Measurements from ENCODE around the gene ACP3.

The ACP3 gene

DNA sequence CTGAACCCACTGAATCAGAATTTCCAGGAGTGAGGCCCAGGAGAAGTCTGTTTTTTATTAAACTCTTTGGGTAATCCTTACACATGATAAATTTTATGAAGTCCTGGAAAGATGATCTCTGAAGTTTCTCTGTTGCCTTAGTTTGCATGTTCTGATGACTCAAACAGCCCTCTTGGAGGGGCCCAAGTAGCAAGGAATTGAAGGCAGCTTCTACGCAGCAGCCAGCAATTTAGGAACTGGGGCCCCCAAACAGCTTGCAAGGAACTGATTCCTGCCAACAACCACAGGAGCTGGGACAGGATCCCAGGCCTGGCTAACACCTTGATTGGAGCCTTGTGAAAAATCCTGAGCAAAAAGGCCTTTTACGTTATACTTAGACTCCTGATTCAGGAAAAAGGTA is 5.4 kb upstream of the ACP3 start:
- Histone ChIP-seq H4K8ac (ENCODE audit: low read depth, low read length) (peak overlapping the region; percentile 48), H3K14ac (ENCODE audit: low read length) (peak overlapping the region; percentile 29), H2AK5ac (ENCODE audit: low read length) (no peak overlapping the region), H4K12ac (ENCODE audit: low read depth, low read length) (no peak overlapping the region), H3K4me2 (ENCODE audit: low read length) (no peak overlapping the region), H2BK12ac (ENCODE audit: low read length) (peak overlapping the region; percentile 17), H2AFZ (ENCODE audit: insufficient read depth, low read length, poor library complexity) (no peak overlapping the region), H3K18ac (ENCODE audit: low read length) (peak overlapping the region; percentile 29), H3K36me3 (ENCODE audit: control insufficient read depth in 1 of 2, insufficient read depth in 2 of 2, low read length in 2 of 2) (no peaks in the 10 kb centered on the region), H3K79me2 (ENCODE audit: control insufficient read depth, insufficient read depth, low read length, poor library complexity) (peaks cover 2% of the 10 kb centered on the region), H3K4ac (ENCODE audit: low read depth, low read length) (no peak overlapping the region), H3K4me1 (ENCODE audit: control insufficient read depth in 1 of 2, insufficient read depth in 2 of 2, low read length in 2 of 2) (peaks cover 3 to 6% of the 10 kb centered on the region in 2 experiments), H3K27ac (ENCODE audit: low read depth, low read length) (no peak overlapping the region), H3K9ac (ENCODE audit: low read length) (no peak overlapping the region), H2BK5ac (ENCODE audit: low read depth, low read length, poor library complexity) (peak overlapping the region; percentile 52), H4K91ac (ENCODE audit: low read depth, low read length) (no peak overlapping the region), H3K23ac (ENCODE audit: low read length) (no peak overlapping the region), H3K27me3 (ENCODE audit: insufficient read depth, low read length) (no peaks in the 10 kb centered on the region), H2BK120ac (ENCODE audit: insufficient read depth, low read length, poor library complexity) (peak overlapping the region; percentile 24), H3K9me3 (ENCODE audit: insufficient read depth, low read depth, low read length) (no peaks in the 10 kb centered on the region), H3K79me1 (ENCODE audit: low read length) (peaks cover 8% of the 10 kb centered on the region), H3K4me3 (ENCODE audit: low read depth, low read length) (no peak overlapping the region)
- DNase-seq = no peak
- no CpG with 5 or more reads among the region's 2 CpGs for WGBS (ENCODE audit: extremely low coverage, insufficient coverage, insufficient read length)

DNA sequence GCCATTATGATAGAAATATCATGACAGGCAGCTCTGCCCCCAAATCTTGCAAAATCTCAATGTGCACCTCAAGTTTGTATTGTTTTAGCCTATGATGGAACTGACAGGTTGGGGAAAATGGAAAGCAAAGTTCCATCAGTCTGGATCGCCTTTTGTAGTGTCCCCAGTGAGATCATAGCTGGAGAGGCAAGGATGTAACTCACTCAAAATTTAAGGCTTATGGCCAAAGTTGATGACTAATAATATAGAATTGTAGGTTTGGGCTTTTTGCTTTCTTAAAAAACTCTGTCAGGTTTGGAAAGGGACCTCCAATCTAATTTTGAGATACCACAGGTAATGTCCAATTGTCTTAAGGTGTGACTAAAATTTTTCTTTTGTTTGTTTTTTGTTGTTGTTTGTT is 1.4 kb upstream of the ACP3 start:
- Histone ChIP-seq H3K23ac (ENCODE audit: low read length) (no peak overlapping the region), H3K4me3 (ENCODE audit: low read depth, low read length) (no peak overlapping the region), H3K4ac (ENCODE audit: low read depth, low read length) (no peak overlapping the region), H2BK5ac (ENCODE audit: low read depth, low read length, poor library complexity) (no peak overlapping the region), H2AK5ac (ENCODE audit: low read length) (no peak overlapping the region), H2AFZ (ENCODE audit: insufficient read depth, low read length, poor library complexity) (no peak overlapping the region), H3K79me1 (ENCODE audit: low read length) (peaks cover 7% of the 10 kb centered on the region), H3K4me2 (ENCODE audit: low read length) (no peak overlapping the region), H2BK120ac (ENCODE audit: insufficient read depth, low read length, poor library complexity) (no peak overlapping the region), H4K8ac (ENCODE audit: low read depth, low read length) (no peak overlapping the region), H3K9me3 (ENCODE audit: insufficient read depth, low read depth, low read length) (no peaks in the 10 kb centered on the region), H3K14ac (ENCODE audit: low read length) (no peak overlapping the region), H4K91ac (ENCODE audit: low read depth, low read length) (no peak overlapping the region), H3K27ac (ENCODE audit: low read depth, low read length) (no peak overlapping the region), H3K79me2 (ENCODE audit: control insufficient read depth, insufficient read depth, low read length, poor library complexity) (no peaks in the 10 kb centered on the region), H2BK12ac (ENCODE audit: low read length) (no peak overlapping the region), H3K9ac (ENCODE audit: low read length) (no peak overlapping the region), H4K12ac (ENCODE audit: low read depth, low read length) (no peak overlapping the region), H3K27me3 (ENCODE audit: insufficient read depth, low read length) (no peaks in the 10 kb centered on the region), H3K4me1 (ENCODE audit: control insufficient read depth in 1 of 2, insufficient read depth in 2 of 2, low read length in 2 of 2) (peaks cover 0 to 3% of the 10 kb centered on the region in 2 experiments), H3K18ac (ENCODE audit: low read length) (no peak overlapping the region), H3K36me3 (ENCODE audit: control insufficient read depth in 1 of 2, insufficient read depth in 2 of 2, low read length in 2 of 2) (no peaks in the 10 kb centered on the region)
- WGBS (ENCODE audit: extremely low coverage, insufficient coverage, insufficient read length) = no CpG with 5 or more reads among the region's 1 CpG
- no peak for DNase-seq

DNA sequence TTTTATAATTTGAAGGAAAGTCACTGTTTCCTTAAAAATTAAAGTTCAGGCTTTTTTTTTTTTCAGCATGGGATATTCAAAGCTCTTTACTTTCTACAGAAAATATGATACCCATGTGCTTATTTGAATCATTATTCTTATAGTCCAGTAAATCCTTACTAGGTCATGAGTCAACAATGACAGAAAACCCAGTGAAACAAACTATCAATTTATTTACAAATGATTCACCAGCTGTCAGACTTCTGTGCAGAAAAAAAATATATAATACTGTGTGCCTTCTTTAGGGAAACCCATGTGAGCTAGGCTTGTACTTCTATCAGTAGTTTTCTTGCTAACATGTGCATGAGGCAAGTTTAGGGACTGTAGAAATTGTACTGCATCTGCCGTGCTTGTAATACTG is 1.2 kb downstream of the ACP3 start:
- Histone ChIP-seq H3K4ac (ENCODE audit: low read depth, low read length) (no peak overlapping the region), H3K36me3 (ENCODE audit: control insufficient read depth in 1 of 2, insufficient read depth in 2 of 2, low read length in 2 of 2) (no peaks in the 10 kb centered on the region), H4K12ac (ENCODE audit: low read depth, low read length) (no peak overlapping the region), H3K27me3 (ENCODE audit: insufficient read depth, low read length) (no peaks in the 10 kb centered on the region), H4K8ac (ENCODE audit: low read depth, low read length) (no peak overlapping the region), H3K4me3 (ENCODE audit: low read depth, low read length) (no peak overlapping the region), H3K23ac (ENCODE audit: low read length) (no peak overlapping the region), H4K91ac (ENCODE audit: low read depth, low read length) (no peak overlapping the region), H3K79me1 (ENCODE audit: low read length) (peaks cover 4% of the 10 kb centered on the region), H3K9me3 (ENCODE audit: insufficient read depth, low read depth, low read length) (no peaks in the 10 kb centered on the region), H3K14ac (ENCODE audit: low read length) (no peak overlapping the region), H2AFZ (ENCODE audit: insufficient read depth, low read length, poor library complexity) (no peak overlapping the region), H2BK120ac (ENCODE audit: insufficient read depth, low read length, poor library complexity) (no peak overlapping the region), H2BK12ac (ENCODE audit: low read length) (no peak overlapping the region), H3K27ac (ENCODE audit: low read depth, low read length) (no peak overlapping the region), H3K79me2 (ENCODE audit: control insufficient read depth, insufficient read depth, low read length, poor library complexity) (no peaks in the 10 kb centered on the region), H3K9ac (ENCODE audit: low read length) (no peak overlapping the region), H3K18ac (ENCODE audit: low read length) (no peak overlapping the region), H3K4me1 (ENCODE audit: control insufficient read depth in 1 of 2, insufficient read depth in 2 of 2, low read length in 2 of 2) (peaks cover 0 to 3% of the 10 kb centered on the region in 2 experiments), H2AK5ac (ENCODE audit: low read length) (no peak overlapping the region), H2BK5ac (ENCODE audit: low read depth, low read length, poor library complexity) (no peak overlapping the region), H3K4me2 (ENCODE audit: low read length) (peak overlapping the region; percentile 25)
- no peak for DNase-seq
- WGBS (ENCODE audit: extremely low coverage, insufficient coverage, insufficient read length) = no CpG with 5 or more reads among the region's 1 CpG

DNA sequence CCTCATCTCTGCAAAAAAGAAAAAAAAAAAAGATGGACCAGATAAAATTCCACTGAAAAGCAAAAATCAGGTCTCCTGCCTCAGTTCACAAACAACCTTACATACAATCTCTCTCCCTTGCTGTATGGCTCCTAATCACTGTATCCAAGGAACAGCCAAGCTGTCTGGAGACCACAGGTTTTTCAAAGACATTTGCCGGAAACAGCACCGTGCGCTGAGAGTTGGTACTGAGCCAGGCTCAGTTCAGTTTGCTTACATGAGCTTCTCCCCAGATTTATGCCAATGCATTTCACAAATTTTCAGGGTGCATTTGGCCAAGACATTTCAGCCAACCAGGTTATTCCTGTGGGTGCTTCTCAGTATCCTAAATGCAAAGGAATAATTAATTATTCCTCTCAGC is 4.1 kb downstream of the ACP3 start:
- Histone ChIP-seq H2AFZ (ENCODE audit: insufficient read depth, low read length, poor library complexity) (no peak overlapping the region), H3K79me2 (ENCODE audit: control insufficient read depth, insufficient read depth, low read length, poor library complexity) (no peaks in the 10 kb centered on the region), H2AK5ac (ENCODE audit: low read length) (no peak overlapping the region), H4K8ac (ENCODE audit: low read depth, low read length) (no peak overlapping the region), H2BK12ac (ENCODE audit: low read length) (no peak overlapping the region), H3K23ac (ENCODE audit: low read length) (no peak overlapping the region), H3K79me1 (ENCODE audit: low read length) (peaks cover 6% of the 10 kb centered on the region), H3K9ac (ENCODE audit: low read length) (no peak overlapping the region), H3K18ac (ENCODE audit: low read length) (no peak overlapping the region), H3K14ac (ENCODE audit: low read length) (no peak overlapping the region), H3K4me3 (ENCODE audit: low read depth, low read length) (no peak overlapping the region), H3K27me3 (ENCODE audit: insufficient read depth, low read length) (no peaks in the 10 kb centered on the region), H3K4ac (ENCODE audit: low read depth, low read length) (no peak overlapping the region), H4K91ac (ENCODE audit: low read depth, low read length) (no peak overlapping the region), H3K4me2 (ENCODE audit: low read length) (no peak overlapping the region), H2BK120ac (ENCODE audit: insufficient read depth, low read length, poor library complexity) (no peak overlapping the region), H3K27ac (ENCODE audit: low read depth, low read length) (no peak overlapping the region), H3K36me3 (ENCODE audit: control insufficient read depth in 1 of 2, insufficient read depth in 2 of 2, low read length in 2 of 2) (no peaks in the 10 kb centered on the region), H3K9me3 (ENCODE audit: insufficient read depth, low read depth, low read length) (no peaks in the 10 kb centered on the region), H2BK5ac (ENCODE audit: low read depth, low read length, poor library complexity) (no peak overlapping the region), H4K12ac (ENCODE audit: low read depth, low read length) (no peak overlapping the region), H3K4me1 (ENCODE audit: control insufficient read depth in 1 of 2, insufficient read depth in 2 of 2, low read length in 2 of 2) (peaks cover 0 to 3% of the 10 kb centered on the region in 2 experiments)
- no CpG with 5 or more reads among the region's 3 CpGs for WGBS (ENCODE audit: extremely low coverage, insufficient coverage, insufficient read length)
- DNase-seq = no peak
